GM12873 (cell line): ENCODE results near the gene DNAJB13.
A peak's percentile ranks its signal among the peaks of the same experiment; 100 is the strongest.

Source experiments
- CTCF ChIP-seq: IDR thresholded peaks from 2 replicates; pipeline ENCODE4 v1.5.1; 2012; ENCODE audit warnings: low read depth, mild to moderate bottlenecking, moderate library complexity, low read length, control low read depth; ENCODE audit not compliant: insufficient read depth; ENCODE audit errors: missing control alignments

The DNAJB13 gene

DNA sequence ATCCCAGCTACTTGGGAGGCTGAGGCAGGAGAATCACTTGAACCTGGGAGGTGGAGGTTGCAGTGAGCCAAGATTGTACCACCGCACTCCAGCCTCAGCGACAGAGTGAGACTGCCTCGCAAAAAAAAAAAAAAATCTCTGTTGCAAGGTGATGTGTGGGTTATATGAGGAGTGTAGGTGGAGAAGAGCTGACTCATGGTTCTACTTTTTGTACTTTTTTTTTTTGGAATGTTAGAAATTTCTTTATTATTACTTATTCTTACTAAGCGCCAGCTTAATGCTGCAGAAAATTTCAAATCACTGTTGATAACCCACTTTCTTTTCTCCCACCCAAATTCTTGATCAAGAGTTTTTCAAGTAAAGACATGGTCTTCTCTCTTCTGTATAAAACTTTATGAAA lies 29.6 kb upstream of the DNAJB13 start:
- TF ChIP-seq CTCF, result no peak

DNA sequence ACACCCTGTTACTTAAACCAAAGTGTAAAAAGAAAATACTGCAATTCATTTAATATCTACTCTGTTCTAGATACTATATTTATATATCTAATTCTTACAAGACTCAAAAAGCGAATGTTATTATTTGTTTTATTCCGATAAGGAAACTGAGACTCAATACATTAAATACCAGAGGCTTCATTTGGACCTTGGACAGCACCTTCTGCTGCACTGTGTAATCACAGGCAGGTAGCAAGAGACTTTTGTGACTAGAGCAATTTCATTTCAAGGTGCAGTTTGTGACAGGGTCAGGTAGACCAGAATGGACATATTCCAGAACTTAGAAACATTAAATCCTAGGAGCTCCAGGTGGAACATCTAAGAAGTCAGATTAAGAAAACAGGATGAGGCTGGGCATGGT lies 21.4 kb upstream of the DNAJB13 start:
- no peak for TF ChIP-seq CTCF

DNA sequence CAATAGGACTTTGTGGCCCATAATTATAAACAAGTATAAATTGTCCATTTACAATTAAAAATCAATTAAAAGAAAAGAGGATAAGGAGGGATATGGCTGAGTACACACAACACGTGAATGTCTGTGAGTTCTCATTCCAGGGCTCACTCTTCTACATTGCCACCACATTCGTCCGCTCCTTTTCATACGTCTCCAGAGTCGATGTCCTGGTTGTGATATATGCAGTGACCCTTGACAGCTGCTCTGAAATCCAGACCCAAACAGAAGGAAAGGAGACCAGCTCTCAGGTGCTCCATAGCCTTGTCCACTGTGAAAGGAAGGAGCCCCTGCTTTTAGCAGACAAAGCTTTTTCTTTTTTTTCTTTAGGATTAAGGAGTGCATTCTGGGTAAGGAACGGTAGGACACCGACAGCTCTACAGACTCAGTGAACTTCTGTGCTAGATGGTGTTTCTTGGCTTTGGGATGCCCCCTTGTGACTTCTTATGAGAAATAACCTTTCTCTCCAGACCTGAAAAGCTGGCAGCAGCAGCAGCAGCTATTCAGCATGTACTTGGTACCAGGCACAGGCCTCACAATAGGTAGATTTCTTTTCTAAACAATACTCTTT lies 19.7 kb upstream of the DNAJB13 start:
- TF ChIP-seq CTCF, result peak; percentile 35

DNA sequence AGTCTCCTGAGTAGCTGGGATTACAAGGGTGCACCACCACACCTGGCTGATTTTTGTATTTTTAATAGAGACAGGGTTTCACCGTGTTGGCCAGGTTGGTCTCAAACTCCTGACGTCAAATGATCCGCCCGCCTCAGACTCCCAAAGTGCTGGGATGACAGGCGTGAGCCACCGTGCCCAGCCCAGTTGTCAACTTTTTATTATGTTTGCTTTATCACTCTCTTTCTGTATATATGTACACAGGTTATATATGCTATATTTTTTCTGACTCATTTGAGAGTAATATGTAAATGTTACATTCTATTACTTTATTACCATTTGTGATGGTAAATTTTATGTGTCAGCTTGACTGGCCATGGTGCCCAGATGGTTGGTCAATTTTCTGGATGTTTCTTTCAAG lies 18.9 kb upstream of the DNAJB13 start:
- no peak for TF ChIP-seq CTCF

GRCh38 chr11:73932781-73933180 lies 18.0 kb upstream of the DNAJB13 start:
- TF ChIP-seq CTCF, result no peak

DNA sequence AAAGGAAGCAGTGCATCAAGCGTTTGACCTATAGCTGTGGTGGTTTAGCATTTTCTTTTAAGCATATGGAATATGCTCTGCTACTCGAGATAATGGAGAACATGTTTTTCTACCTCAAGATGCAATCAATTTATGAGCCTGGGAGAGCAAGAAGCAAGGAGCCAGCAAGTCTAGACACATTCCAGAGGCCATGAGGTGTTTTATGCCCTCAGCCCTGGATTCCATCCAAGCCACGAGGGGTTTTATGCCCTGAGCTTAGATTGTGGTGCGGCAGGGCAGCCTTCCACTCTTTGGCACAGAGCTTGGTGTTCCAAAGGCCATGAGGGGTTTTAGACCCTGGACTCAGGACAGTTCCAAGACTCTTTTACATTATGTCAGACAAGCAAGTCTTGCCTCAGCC lies 11.7 kb upstream of the DNAJB13 start:
- TF ChIP-seq CTCF, result no peak

- TF ChIP-seq CTCF, result no peak
These were observed 9.8 kb upstream of the DNAJB13 start for GRCh38 chr11:73940801-73941570.
